ENCODE data around the gene MTA1. TPM values are rescaled to one million over a fixed set of nuclear protein-coding genes. Genes with fewer than 3 reads are reported as not detected.

The MTA1 gene
- total RNA-seq, 2 experiments from 2014 or later: 103 to 217 TPM

DNA sequence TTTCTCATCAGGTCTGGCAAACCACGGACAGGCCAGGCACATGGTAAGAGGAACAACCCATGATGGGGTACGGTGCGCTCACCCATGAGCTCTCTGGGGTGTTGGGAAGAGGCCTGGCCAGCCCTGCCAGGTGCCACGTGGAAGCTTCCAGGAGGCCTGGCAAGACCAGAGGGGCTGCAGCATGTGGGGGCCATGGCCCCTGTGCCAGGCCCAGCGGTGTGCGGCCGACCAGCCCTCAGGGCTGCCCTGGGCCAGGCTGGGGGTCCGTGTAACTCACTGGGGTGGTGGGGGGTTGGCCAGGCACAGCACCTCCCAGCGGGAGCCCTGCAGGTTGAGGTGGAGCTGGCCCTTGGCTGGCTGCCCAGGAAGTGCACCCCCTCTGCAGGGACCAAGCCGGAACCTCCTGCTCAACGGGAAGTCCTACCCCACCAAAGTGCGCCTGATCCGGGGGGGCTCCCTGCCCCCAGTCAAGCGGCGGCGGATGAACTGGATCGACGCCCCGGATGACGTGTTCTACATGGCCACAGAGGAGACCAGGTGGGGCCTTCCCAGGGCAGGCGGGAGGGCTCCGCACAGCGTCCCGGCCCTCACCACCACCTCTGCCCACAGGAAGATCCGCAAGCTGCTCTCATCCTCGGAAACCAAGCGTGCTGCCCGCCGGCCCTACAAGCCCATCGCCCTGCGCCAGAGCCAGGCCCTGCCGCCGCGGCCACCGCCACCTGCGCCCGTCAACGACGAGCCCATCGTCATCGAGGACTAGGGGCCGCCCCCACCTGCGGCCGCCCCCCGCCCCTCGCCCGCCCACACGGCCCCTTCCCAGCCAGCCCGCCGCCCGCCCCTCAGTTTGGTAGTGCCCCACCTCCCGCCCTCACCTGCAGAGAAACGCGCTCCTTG lies 50.1 kb downstream of the MTA1 start:
- TF ChIP-seq EZH2phosphoT487 (IDR thresholded peaks at IDR 0.05; ENCODE audit: borderline replicate concordance, low read depth, low read length) (no peak), CTCF (conservative IDR thresholded peaks at IDR 0.05; ENCODE audit: low read length) (no peak)
- BruUV-seq (replicated peaks): no TSS peak
- POLR2A ChIA-PET: no interaction called here
- H3K4me2 ChIP-seq (ENCODE audit: low read length): no peak overlapping the region
- no peak overlapping the region for H3K4me3 ChIP-seq (ENCODE audit: low read depth, low read length, poor library complexity, severe bottlenecking)
- no peak overlapping the region for H3K27ac ChIP-seq (ENCODE audit: low read depth, low read length, poor library complexity, severe bottlenecking)
- no peak overlapping the region for H2AFZ ChIP-seq (ENCODE audit: low read length)
- H3K4me1 ChIP-seq (ENCODE audit: insufficient read depth, low read length, poor library complexity, severe bottlenecking): peaks cover 9% of the 10 kb centered on the region
- no peaks in the 10 kb centered on the region for H3K9me3 ChIP-seq (ENCODE audit: low read length)
- no peaks in the 10 kb centered on the region for H3K79me2 ChIP-seq (ENCODE audit: insufficient read depth, low read depth, low read length)
- no peaks in the 10 kb centered on the region for H4K20me1 ChIP-seq (ENCODE audit: insufficient read depth, low read length)
- no peaks in the 10 kb centered on the region for H3K9me2 ChIP-seq (ENCODE audit: insufficient read depth, low read length)
- DNase-seq (ENCODE audit: low spot score): no peak
- CTCF ChIA-PET (ENCODE audit: unreplicated experiment): no interaction called here
- intact Hi-C loops (cut with micrococcal nuclease; ENCODE audit: unreplicated experiment): no loop called here
- peaks cover 39% of the 10 kb centered on the region for H3K36me3 ChIP-seq (ENCODE audit: insufficient read depth, low read length)

DNA sequence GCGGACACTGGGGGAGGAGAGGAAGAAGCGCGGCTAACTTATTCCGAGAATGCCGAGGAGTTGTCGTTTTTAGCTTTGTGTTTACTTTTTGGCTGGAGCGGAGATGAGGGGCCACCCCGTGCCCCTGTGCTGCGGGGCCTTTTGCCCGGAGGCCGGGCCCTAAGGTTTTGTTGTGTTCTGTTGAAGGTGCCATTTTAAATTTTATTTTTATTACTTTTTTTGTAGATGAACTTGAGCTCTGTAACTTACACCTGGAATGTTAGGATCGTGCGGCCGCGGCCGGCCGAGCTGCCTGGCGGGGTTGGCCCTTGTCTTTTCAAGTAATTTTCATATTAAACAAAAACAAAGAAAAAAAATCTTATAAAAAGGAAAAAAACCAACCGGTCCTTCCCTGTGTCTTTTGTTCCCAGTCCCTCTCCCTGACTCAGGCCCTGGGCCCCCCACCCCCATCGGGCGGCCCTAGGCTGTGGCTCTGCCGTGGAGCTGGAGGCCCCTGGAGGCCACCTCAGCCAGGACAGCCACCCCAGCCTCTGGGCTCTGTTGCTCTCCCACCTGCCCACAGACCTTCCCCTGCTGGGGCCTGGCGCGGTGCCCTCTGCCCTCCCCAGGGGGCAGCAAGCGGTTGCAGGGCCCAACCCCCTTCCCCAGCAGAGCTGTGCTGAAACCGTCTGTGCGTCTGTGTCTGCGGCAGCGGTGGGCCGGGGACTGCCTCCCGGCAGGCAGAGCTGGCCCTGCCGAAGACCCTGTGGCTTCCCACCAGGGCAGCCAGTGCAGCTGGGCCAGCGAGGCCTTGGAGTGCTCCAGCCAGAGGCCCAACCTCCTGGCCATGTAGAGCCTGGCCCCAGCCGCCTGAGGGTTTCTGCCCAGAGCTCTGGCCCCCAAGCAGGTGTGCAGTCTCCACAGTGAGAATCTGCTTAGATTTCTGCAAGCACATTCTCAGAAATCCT lies 51.0 kb downstream of the MTA1 start:
- CTCF ChIA-PET (ENCODE audit: unreplicated experiment): no interaction called here

More for the DNA sequence above, 51.0 kb downstream of the MTA1 start:
- Histone ChIP-seq H3K4me3 (ENCODE audit: low read depth, low read length, poor library complexity, severe bottlenecking) (no peak overlapping the region), H2AFZ (ENCODE audit: low read length) (no peak overlapping the region), H3K9me2 (ENCODE audit: insufficient read depth, low read length) (no peaks in the 10 kb centered on the region), H3K4me1 (ENCODE audit: insufficient read depth, low read length, poor library complexity, severe bottlenecking) (peaks cover 9% of the 10 kb centered on the region), H3K27ac (ENCODE audit: low read depth, low read length, poor library complexity, severe bottlenecking) (no peak overlapping the region), H3K9me3 (ENCODE audit: low read length) (no peaks in the 10 kb centered on the region), H4K20me1 (ENCODE audit: insufficient read depth, low read length) (no peaks in the 10 kb centered on the region), H3K4me2 (ENCODE audit: low read length) (no peak overlapping the region), H3K36me3 (ENCODE audit: insufficient read depth, low read length) (peaks cover 30% of the 10 kb centered on the region), H3K79me2 (ENCODE audit: insufficient read depth, low read depth, low read length) (no peaks in the 10 kb centered on the region)
- POLR2A ChIA-PET: no interaction called here
- intact Hi-C loops (cut with micrococcal nuclease; ENCODE audit: unreplicated experiment): no loop called here
- BruUV-seq (replicated peaks): TSS peak; percentile 83
- no peak for TF ChIP-seq CTCF (conservative IDR thresholded peaks at IDR 0.05; ENCODE audit: low read length)
- no peak for TF ChIP-seq EZH2phosphoT487 (IDR thresholded peaks at IDR 0.05; ENCODE audit: borderline replicate concordance, low read depth, low read length)
- DNase-seq (ENCODE audit: low spot score): no peak

All from OCI-LY7 (cell line).